ENCODE results near the gene YARS1.

The YARS1 gene

DNA sequence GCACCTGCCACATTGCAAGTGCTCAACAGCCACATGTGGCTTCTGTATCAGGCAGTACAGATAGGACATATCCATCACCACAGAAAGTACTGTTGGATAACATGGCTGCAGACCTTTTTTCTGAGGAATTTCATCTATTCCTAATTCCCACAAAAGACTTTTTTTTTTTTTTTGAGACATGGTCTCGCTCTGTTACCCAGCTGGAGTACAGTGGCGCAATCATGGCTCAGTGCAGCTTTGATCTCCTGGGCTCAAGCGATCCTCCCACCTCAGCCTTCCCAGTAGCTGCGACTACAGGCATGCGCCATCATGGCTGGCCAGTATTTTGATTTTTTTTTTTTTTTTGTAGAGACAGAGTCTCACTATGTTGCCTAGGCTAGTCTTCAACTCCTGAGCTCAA lies 33.3 kb downstream of the YARS1 start:
- no peaks in the 10 kb centered on the region for H3K9me3 ChIP-seq (ENCODE audit: low read length)
- H2AFZ ChIP-seq (ENCODE audit: low read depth, low read length), result no peak overlapping the region
- H3K4me1 ChIP-seq (ENCODE audit: insufficient read depth, low read length), result no peaks in the 10 kb centered on the region
- no peak overlapping the region for H3K4me3 ChIP-seq (ENCODE audit: low read length)
- H3K36me3 ChIP-seq (ENCODE audit: insufficient read depth, low read length), result peaks cover 73% of the 10 kb centered on the region
- H3K27me3 ChIP-seq (ENCODE audit: insufficient read depth, low read length), result no peaks in the 10 kb centered on the region

DNA sequence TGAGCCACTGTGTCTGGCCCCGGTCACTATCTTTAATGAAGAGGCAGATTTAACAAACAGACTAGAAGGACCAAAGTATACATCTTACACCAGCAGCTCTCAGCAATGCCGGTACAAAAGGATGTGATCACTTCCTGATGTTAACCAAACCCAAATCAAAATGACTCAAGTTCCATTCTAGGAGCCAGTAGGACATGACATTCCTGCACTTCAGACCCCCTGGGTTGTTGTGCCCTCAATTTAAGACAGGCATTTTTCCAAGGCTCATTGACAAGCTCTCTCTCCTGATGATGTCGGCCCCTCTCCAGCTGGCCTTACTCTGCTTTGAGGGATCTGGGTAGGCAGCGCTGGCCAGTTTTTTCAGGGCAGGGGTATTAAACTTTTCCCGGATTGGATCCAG lies 35.1 kb downstream of the YARS1 start:
- H3K27me3 ChIP-seq (ENCODE audit: insufficient read depth, low read length), result no peaks in the 10 kb centered on the region
- H3K4me3 ChIP-seq (ENCODE audit: low read length), result no peak overlapping the region
- H3K36me3 ChIP-seq (ENCODE audit: insufficient read depth, low read length), result peaks cover 70% of the 10 kb centered on the region
- H3K4me1 ChIP-seq (ENCODE audit: insufficient read depth, low read length), result no peaks in the 10 kb centered on the region
- H3K9me3 ChIP-seq (ENCODE audit: low read length), result no peaks in the 10 kb centered on the region
- H2AFZ ChIP-seq (ENCODE audit: low read depth, low read length), result no peak overlapping the region

DNA sequence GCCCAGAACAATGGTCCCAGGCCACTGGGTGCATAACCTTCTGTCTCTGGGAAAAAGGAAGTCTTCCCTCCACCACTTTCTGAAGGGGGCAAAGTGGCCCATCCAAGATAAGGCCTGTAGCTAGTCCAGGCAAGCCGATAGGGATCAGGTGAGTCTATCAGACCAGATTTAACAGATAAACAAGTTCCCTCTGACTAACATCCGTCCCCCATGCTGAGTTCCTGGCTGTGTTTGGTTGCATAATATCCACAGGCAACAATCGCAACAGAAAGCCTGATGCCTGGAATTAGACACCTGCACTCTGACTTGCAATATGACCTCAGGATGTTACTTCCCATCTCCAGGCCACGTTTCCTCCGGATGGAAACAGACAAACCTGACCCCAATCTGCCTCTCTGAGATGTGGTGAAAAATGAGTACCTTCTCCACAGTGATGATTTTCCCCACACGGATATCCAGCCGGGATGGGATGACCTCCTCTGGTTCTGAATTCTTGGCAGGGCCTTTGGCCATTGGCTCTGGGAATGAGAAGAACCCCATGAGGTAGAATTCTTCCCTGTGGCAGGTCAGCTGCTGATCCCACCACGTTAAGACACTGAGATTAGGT lies 36.4 kb downstream of the YARS1 start:
- Histone ChIP-seq H3K36me3 (ENCODE audit: insufficient read depth, low read length) (peaks cover 65% of the 10 kb centered on the region), H3K4me3 (ENCODE audit: low read length) (no peak overlapping the region), H2AFZ (ENCODE audit: low read depth, low read length) (no peak overlapping the region), H3K9me3 (ENCODE audit: low read length) (no peaks in the 10 kb centered on the region), H3K27me3 (ENCODE audit: insufficient read depth, low read length) (no peaks in the 10 kb centered on the region), H3K4me1 (ENCODE audit: insufficient read depth, low read length) (no peaks in the 10 kb centered on the region)

DNA sequence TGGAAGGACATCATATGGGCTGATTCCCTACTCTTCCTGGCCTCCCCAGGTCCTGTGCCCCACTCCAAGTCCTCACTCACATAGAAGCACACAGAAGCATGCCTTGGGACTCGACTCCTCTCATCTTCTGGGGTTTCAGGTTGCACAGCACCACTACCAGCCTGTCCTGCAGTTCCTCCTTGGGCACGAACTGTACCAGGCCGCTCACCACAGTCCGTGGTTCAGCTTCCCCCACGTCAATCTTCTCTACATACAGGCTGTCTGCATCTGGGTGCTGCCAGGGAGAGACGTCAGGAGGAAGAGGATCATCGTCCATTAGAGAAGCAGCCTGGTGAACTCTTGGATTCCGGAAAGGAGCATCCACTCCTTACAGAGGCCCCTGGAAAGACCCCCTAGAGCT lies 37.2 kb downstream of the YARS1 start:
- Histone ChIP-seq H2AFZ (ENCODE audit: low read depth, low read length) (no peak overlapping the region), H3K4me1 (ENCODE audit: insufficient read depth, low read length) (no peaks in the 10 kb centered on the region), H3K27me3 (ENCODE audit: insufficient read depth, low read length) (no peaks in the 10 kb centered on the region), H3K36me3 (ENCODE audit: insufficient read depth, low read length) (peaks cover 70% of the 10 kb centered on the region), H3K9me3 (ENCODE audit: low read length) (no peaks in the 10 kb centered on the region), H3K4me3 (ENCODE audit: low read length) (no peak overlapping the region)

DNA sequence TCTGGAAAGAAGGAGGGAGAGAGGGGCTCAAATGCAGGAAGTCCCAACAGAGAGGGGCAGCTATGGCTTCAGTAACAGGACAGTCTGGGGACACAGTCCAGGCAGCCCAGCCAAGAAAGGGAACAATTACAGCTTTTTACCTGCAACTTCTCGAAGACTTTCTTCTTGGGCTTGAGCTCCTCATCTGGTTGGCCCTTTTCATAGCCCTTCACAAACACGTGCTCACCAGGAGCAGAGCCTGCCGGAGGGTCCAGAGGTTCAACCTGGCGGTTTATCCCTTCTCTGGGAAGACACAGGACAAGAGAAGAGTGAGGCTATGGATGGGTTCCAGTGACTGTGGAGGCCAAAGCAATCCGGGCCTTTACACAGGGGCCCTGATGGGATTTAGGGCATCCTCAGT lies 37.9 kb downstream of the YARS1 start:
- Histone ChIP-seq H2AFZ (ENCODE audit: low read depth, low read length) (no peak overlapping the region), H3K4me3 (ENCODE audit: low read length) (no peak overlapping the region), H3K9me3 (ENCODE audit: low read length) (no peaks in the 10 kb centered on the region), H3K27me3 (ENCODE audit: insufficient read depth, low read length) (no peaks in the 10 kb centered on the region), H3K36me3 (ENCODE audit: insufficient read depth, low read length) (peaks cover 69% of the 10 kb centered on the region), H3K4me1 (ENCODE audit: insufficient read depth, low read length) (no peaks in the 10 kb centered on the region)

- no peak overlapping the region for H3K4me3 ChIP-seq (ENCODE audit: low read length)
- H3K9me3 ChIP-seq (ENCODE audit: low read length), result no peaks in the 10 kb centered on the region
- no peaks in the 10 kb centered on the region for H3K27me3 ChIP-seq (ENCODE audit: insufficient read depth, low read length)
- peaks cover 57% of the 10 kb centered on the region for H3K36me3 ChIP-seq (ENCODE audit: insufficient read depth, low read length)
- H3K4me1 ChIP-seq (ENCODE audit: insufficient read depth, low read length), result no peaks in the 10 kb centered on the region
- no peak overlapping the region for H2AFZ ChIP-seq (ENCODE audit: low read depth, low read length)
Measured at GRCh38 chr1:32775640-32776337, 41.4 kb downstream of the YARS1 start.

- Histone ChIP-seq H3K4me1 (ENCODE audit: insufficient read depth, low read length) (no peaks in the 10 kb centered on the region), H3K4me3 (ENCODE audit: low read length) (no peak overlapping the region), H3K27me3 (ENCODE audit: insufficient read depth, low read length) (no peaks in the 10 kb centered on the region), H3K36me3 (ENCODE audit: insufficient read depth, low read length) (peaks cover 50% of the 10 kb centered on the region), H2AFZ (ENCODE audit: low read depth, low read length) (no peak overlapping the region), H3K9me3 (ENCODE audit: low read length) (no peaks in the 10 kb centered on the region)
Measured at GRCh38 chr1:32774950-32775634, 42.1 kb downstream of the YARS1 start.

GRCh38 chr1:32774464-32774808 lies 42.7 kb downstream of the YARS1 start:
- no peak overlapping the region for H3K4me3 ChIP-seq (ENCODE audit: low read length)
- H3K4me1 ChIP-seq (ENCODE audit: insufficient read depth, low read length), result no peaks in the 10 kb centered on the region
- peaks cover 49% of the 10 kb centered on the region for H3K36me3 ChIP-seq (ENCODE audit: insufficient read depth, low read length)
- H2AFZ ChIP-seq (ENCODE audit: low read depth, low read length), result no peak overlapping the region
- no peaks in the 10 kb centered on the region for H3K27me3 ChIP-seq (ENCODE audit: insufficient read depth, low read length)
- no peaks in the 10 kb centered on the region for H3K9me3 ChIP-seq (ENCODE audit: low read length)

DNA sequence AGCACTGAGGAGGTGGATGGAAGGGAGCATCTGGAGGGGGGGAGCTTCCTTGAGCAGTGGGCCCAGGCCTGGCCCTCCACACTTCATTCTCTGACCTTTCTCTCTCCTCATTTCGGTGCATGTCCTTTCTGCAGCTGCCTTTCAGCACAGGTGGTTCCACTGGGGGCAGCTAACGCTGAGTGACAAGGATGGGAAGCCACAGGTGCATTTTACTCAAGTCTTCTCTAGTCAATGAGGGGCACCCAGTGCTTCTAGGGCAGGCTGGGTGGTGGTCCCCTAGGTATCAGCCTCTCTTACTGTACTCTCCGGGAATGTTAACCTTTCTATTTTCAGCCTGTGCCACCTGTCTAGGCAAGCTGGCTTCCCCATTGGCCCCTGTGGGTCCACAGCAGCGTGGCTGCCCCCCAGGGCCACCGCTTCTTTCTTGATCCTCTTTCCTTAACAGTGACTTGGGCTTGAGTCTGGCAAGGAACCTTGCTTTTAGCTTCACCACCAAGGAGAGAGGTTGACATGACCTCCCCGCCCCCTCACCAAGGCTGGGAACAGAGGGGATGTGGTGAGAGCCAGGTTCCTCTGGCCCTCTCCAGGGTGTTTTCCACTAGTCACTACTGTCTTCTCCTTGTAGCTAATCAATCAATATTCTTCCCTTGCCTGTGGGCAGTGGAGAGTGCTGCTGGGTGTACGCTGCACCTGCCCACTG lies 43.2 kb downstream of the YARS1 start:
- H3K4me1 ChIP-seq (ENCODE audit: insufficient read depth, low read length), result no peaks in the 10 kb centered on the region
- H3K36me3 ChIP-seq (ENCODE audit: insufficient read depth, low read length), result peaks cover 46% of the 10 kb centered on the region
- no peak overlapping the region for H2AFZ ChIP-seq (ENCODE audit: low read depth, low read length)
- H3K27me3 ChIP-seq (ENCODE audit: insufficient read depth, low read length), result no peaks in the 10 kb centered on the region
- H3K4me3 ChIP-seq (ENCODE audit: low read length), result no peak overlapping the region
- no peaks in the 10 kb centered on the region for H3K9me3 ChIP-seq (ENCODE audit: low read length)

- peaks cover 48% of the 10 kb centered on the region for H3K36me3 ChIP-seq (ENCODE audit: insufficient read depth, low read length)
- no peak overlapping the region for H3K4me3 ChIP-seq (ENCODE audit: low read length)
- H2AFZ ChIP-seq (ENCODE audit: low read depth, low read length), result no peak overlapping the region
Measured at GRCh38 chr1:32773018-32773763, 44.0 kb downstream of the YARS1 start.

GRCh38 chr1:32772281-32773017 lies 44.7 kb downstream of the YARS1 start:
- H3K4me1 ChIP-seq (ENCODE audit: insufficient read depth, low read length), result peaks cover 3% of the 10 kb centered on the region
- no peak overlapping the region for H2AFZ ChIP-seq (ENCODE audit: low read depth, low read length)
- H3K4me3 ChIP-seq (ENCODE audit: low read length), result no peak overlapping the region
- H3K36me3 ChIP-seq (ENCODE audit: insufficient read depth, low read length), result peaks cover 44% of the 10 kb centered on the region
- no peaks in the 10 kb centered on the region for H3K9me3 ChIP-seq (ENCODE audit: low read length)
- no peaks in the 10 kb centered on the region for H3K27me3 ChIP-seq (ENCODE audit: insufficient read depth, low read length)

More at GRCh38 chr1:32773018-32773763, 44.0 kb downstream of the YARS1 start:
- Histone ChIP-seq H3K27me3 (ENCODE audit: insufficient read depth, low read length) (no peaks in the 10 kb centered on the region), H3K9me3 (ENCODE audit: low read length) (no peaks in the 10 kb centered on the region), H3K4me1 (ENCODE audit: insufficient read depth, low read length) (no peaks in the 10 kb centered on the region)

DNA sequence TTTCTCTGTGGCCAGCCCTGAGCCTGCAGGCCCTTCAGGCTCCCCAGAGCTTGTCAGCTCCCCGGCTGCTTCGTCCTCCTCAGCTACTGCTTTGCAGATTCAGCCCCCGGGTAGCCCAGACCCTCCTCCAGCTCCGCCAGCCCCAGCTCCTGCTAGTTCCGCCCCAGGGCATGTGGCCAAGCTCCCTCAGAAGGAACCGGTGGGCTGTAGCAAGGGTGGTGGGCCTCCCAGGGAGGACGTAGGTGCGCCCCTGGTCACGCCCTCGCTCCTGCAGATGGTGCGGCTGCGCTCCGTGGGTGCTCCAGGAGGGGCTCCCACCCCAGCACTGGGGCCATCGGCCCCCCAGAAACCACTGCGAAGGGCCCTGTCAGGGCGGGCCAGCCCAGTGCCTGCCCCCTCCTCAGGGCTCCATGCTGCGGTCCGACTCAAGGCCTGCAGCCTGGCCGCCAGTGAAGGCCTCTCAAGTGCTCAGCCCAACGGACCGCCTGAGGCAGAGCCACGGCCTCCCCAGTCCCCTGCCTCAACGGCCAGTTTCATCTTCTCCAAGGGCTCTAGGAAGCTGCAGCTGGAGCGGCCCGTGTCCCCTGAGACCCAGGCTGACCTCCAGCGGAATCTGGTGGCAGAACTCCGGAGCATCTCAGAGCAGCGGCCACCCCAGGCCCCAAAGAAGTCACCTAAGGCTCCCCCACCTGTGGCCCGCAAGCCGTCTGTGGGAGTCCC lies 45.4 kb downstream of the YARS1 start:
- peaks cover 4% of the 10 kb centered on the region for H3K4me1 ChIP-seq (ENCODE audit: insufficient read depth, low read length)
- H3K9me3 ChIP-seq (ENCODE audit: low read length), result no peaks in the 10 kb centered on the region
- no peak overlapping the region for H3K4me3 ChIP-seq (ENCODE audit: low read length)
- peaks cover 44% of the 10 kb centered on the region for H3K36me3 ChIP-seq (ENCODE audit: insufficient read depth, low read length)
- H3K27me3 ChIP-seq (ENCODE audit: insufficient read depth, low read length), result no peaks in the 10 kb centered on the region
- no peak overlapping the region for H2AFZ ChIP-seq (ENCODE audit: low read depth, low read length)

All from neuron (in vitro differentiated cells).